Kidney epithelial cell (primary cell): ENCODE data around the gene ZSWIM4. TPM values are rescaled to one million over a fixed set of nuclear protein-coding genes. Genes with fewer than 3 reads are reported as not detected.

Experiments
- DNase-seq: peaks from one replicate; pipeline ENCODE4 v3.0.0-alpha.2; 2010; ENCODE audit warnings: low read depth
- H3K27me3 ChIP-seq: 2 replicates; pipeline ENCODE4 v1.6.0; 2011; ENCODE audit warnings: low read length; ENCODE audit not compliant: control insufficient read depth, insufficient read depth
- H3K36me3 ChIP-seq: 2 replicates; pipeline ENCODE4 v1.5.1; 2011; ENCODE audit warnings: low read length; ENCODE audit not compliant: control insufficient read depth, insufficient read depth
- H3K4me3 ChIP-seq: 2 replicates; pipeline ENCODE4 v1.5.1; 2011; ENCODE audit warnings: low read depth, mild to moderate bottlenecking, control low read depth, low read length
- total RNA-seq: library from RNA; depleted of rRNA; stranded (reverse); fragments of >200 nt; gene quantifications from 2 replicates; pipeline ENCODE4 v1.2.3, GENCODE V29; 2015
- TF ChIP-seq, protein P1 (sequence below): IDR thresholded peaks from 2 replicates; pipeline ENCODE4 v1.5.1; 2011; ENCODE audit warnings: mild to moderate bottlenecking, moderate library complexity, low read length, control low read depth, inconsistent platforms; ENCODE audit not compliant: insufficient read depth, poor library complexity, severe bottlenecking

Gene ZSWIM4
- total RNA-seq, 1 donor from 2014 or later = 25.7 TPM

DNA sequence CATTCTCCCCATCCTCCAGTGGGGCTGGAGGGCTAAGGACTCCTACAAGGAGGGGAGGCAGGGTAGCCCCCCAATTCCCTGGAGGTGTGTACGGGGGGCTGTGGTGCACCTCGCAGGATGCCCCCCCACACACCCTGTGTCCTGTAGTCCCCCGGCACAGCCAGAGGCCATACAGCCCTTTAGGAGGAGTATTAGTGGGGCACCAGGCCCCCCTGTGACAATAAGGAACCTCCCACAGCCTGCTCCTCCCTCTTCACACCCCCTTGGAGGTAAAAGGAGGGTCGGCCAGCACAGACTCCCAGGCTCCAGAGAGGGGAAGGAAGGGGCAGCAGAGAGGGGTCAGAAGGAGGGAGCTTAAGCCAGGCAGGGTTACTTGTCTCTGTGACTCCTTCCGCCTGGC, 81.6 kb downstream of the ZSWIM4 start, which contains the start of gene NANOS3:
NANOS3 (plus strand) TSS at position 301 of the 400 bp plus-strand sequence. CDS start 115 bp downstream, outside the sequence.
- H3K27me3 ChIP-seq = no peaks in the 10 kb centered on the region
- no peak for DNase-seq
- no peak within 1 kb of the TSS for H3K4me3 ChIP-seq
- TF ChIP-seq, protein P1, sequence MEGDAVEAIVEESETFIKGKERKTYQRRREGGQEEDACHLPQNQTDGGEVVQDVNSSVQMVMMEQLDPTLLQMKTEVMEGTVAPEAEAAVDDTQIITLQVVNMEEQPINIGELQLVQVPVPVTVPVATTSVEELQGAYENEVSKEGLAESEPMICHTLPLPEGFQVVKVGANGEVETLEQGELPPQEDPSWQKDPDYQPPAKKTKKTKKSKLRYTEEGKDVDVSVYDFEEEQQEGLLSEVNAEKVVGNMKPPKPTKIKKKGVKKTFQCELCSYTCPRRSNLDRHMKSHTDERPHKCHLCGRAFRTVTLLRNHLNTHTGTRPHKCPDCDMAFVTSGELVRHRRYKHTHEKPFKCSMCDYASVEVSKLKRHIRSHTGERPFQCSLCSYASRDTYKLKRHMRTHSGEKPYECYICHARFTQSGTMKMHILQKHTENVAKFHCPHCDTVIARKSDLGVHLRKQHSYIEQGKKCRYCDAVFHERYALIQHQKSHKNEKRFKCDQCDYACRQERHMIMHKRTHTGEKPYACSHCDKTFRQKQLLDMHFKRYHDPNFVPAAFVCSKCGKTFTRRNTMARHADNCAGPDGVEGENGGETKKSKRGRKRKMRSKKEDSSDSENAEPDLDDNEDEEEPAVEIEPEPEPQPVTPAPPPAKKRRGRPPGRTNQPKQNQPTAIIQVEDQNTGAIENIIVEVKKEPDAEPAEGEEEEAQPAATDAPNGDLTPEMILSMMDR = no peak
- H3K36me3 ChIP-seq = no peaks in the 10 kb centered on the region

DNA sequence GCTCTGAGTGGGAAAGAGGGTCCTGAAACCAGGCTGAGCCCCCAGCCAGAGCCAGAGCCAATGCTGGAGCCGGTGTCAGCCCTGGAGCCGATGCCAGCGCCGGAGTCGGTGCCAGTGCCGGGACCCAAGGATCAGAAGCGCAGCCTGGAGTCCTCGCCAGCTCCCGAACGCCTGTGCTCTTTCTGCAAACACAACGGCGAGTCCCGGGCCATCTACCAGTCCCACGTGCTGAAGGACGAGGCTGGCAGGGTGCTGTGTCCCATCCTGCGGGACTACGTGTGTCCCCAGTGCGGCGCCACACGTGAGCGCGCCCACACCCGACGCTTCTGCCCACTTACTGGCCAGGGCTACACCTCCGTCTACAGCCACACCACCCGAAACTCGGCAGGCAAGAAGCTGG, 82.1 kb downstream of the ZSWIM4 start:
- no peak overlapping the region for H3K4me3 ChIP-seq
- H3K36me3 ChIP-seq = no peaks in the 10 kb centered on the region
- no peaks in the 10 kb centered on the region for H3K27me3 ChIP-seq
- TF ChIP-seq, protein P1 = no peak
- no peak for DNase-seq

DNA sequence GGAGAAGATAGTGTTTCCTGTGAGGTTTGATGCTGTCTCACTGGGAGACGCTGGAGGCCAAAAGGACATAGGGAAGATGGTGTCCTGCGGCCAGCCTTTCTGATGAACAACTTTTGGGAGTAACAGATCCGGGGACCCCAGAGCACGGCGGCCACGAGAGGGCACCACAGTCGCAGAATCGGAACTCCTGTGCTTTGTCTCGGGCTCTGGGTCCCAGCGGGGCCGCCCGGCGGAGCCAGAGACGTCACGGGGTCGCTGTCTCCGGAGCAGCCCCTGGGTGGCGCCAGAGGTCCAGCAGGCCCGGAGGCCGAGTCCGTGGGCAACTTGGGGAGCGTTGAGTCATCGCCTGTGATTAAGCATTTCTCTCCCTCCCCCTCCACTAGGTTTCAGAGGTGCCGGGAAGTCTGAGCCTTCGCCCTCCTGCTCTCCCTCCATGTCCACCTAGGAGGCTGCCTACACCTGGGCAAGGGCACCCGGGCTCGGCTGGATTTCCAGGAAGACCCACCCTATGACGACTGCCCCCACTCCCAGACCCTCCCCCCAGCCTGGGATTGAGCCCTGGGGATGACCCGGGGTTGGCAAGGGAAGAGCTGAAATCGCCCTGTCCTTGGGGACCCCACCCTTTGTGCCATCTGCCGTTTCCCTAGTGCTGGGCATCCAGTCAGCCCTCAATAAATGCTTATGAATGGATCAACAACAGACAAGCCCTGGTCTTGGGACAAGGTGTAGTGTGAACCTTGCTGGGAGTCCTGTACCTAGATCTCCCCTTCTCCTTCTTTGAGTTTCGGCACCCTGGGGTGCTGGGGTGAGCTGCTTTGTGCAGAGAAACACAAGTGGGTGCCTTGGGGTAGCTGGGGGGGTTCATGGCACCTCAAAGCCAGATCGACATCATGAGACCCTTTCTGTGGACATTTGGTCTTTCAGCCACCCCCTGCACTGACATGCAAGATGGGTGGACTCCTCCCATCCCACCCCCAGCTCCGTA, 85.1 kb downstream of the ZSWIM4 start:
- no peak overlapping the region for H3K4me3 ChIP-seq
- TF ChIP-seq, protein P1 = peak; percentile 99

DNA sequence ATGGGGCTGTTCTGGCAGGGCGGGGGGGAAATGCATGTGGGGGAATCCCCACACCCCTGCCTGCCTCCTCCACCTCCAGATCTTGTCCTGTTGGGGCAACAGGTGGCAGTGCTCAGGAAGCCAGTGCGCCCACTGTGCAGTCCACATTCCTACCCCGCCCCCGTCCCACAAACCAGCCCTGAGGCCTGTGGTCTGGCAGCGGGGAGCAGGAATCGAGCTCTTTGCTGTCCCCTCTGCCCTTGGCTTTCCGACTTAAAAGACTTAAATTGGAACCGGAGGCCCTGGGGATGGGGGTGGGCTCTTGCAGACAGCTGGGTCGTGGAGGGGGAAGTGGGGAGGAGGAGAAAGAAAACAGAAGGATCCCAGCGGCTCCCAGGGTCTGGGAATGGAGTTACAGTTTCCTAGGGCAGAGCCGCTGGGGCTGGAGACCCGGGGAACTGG, 86.0 kb downstream of the ZSWIM4 start:
- DNase-seq = no peak
- no peak overlapping the region for H3K4me3 ChIP-seq
- H3K36me3 ChIP-seq = no peaks in the 10 kb centered on the region
- TF ChIP-seq, protein P1 = no peak
- peaks cover 5% of the 10 kb centered on the region for H3K27me3 ChIP-seq

More for the DNA sequence above, 85.1 kb downstream of the ZSWIM4 start:
- DNase-seq = peak; percentile 74
- peaks cover 5% of the 10 kb centered on the region for H3K27me3 ChIP-seq
- H3K36me3 ChIP-seq = no peaks in the 10 kb centered on the region

Other genes starting within 250 kb of the ZSWIM4 start
- 25.9 and 32.6 TPM in 2 replicates for gene MRI1, start 30.9 kb upstream of the ZSWIM4 start, total RNA-seq
- gene C19orf53, start 21.0 kb upstream of the ZSWIM4 start, total RNA-seq = 196 and 203 TPM in 2 replicates
- gene NANOS3, start 81.7 kb downstream of the ZSWIM4 start, total RNA-seq = 0.68 TPM in 1 of 2 replicates, not detected in the other
- 1.7 and 2.5 TPM in 2 replicates for gene BRME1, start 110.7 kb downstream of the ZSWIM4 start, total RNA-seq
- 26.5 and 32.0 TPM in 2 replicates for gene CC2D1A, start 110.8 kb downstream of the ZSWIM4 start, total RNA-seq
- gene PODNL1, start 143.0 kb downstream of the ZSWIM4 start, total RNA-seq = not detected in 2 replicates
- 23.7 and 37.2 TPM in 2 replicates for gene DCAF15, start 157.1 kb downstream of the ZSWIM4 start, total RNA-seq
- 6.8 and 7.0 TPM in 2 replicates for gene RFX1, start 210.9 kb downstream of the ZSWIM4 start, total RNA-seq
- gene RLN3, start 232.7 kb downstream of the ZSWIM4 start, total RNA-seq = not detected in 2 replicates
- 4.1 and 7.5 TPM in 2 replicates for gene IL27RA, start 236.3 kb downstream of the ZSWIM4 start, total RNA-seq